GM20431 (cell line): Measurements from ENCODE around the gene FBXL22.

ENCODE experiments used
- in situ Hi-C: fragments of 300-500 bp; cut with MseI, MboI; formaldehyde crosslinking; loops from one replicate; pipeline ENCODE4 v1.15.0; 2020; ENCODE audit warnings: low sequenced_read_pairs; ENCODE audit not compliant: unreplicated experiment

Gene FBXL22

DNA sequence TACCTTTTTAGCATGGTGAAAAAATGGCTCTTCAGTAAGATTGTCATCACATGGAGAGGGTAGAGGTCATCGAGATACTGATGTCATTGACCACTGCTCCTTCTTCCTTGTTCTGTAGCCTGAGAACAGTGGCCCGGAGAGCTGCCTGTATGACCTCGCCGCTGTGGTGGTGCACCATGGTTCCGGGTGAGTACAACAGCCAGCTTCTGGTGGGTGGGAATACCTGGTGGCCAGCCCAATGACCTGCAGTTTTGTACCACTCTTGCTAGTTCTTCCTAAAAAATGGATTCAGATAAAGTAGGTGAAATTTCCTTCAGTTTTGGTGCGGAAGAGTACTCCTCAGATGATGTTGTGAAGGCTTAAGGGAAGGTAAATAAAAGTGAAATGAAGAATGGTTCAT lies 8.4 kb upstream of the FBXL22 start:
- in situ Hi-C loops, result no loop called here

- in situ Hi-C loops, result no loop called here
Observed at GRCh38 chr15:63593705-63594671, 3.2 kb upstream of the FBXL22 start.

DNA sequence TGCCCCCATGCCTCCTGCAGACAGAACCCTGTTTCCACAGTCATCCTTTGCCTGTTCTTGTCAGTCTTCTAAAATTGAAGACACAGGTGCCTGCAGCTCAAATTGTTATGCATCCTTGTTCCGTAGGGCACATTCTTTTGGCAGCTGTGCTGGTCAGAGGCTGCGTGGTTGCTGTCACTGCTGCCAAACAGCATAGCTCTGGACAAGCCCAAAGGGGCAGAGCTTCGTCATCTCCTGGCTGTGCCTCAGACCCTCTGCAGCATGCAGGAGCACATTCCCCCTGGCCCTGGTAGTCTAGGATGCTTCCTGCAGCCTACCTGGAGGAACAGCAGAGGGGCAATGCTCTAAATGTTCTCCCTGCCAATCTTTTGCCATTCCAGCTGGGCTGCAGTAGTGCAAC lies 2.1 kb upstream of the FBXL22 start:
- in situ Hi-C loops, result no loop called here

DNA sequence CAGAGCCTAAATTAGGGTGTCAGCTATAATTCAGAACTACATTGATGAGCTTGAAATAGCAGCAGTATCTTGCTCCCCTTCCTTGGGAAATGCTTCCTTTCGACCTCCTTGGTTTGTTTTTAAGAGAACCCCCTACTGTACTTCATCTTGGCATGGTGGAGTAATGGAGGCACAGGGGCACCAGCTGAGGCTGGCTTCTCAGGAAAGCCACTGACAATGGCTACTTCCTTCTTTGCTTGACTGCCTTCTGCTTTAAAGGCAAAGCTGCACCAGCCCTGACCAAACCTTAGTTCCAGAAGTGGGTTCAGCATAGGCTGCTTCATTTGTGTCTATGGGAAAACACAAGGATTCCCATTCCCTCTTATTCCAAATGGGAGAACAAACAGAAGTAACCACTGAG lies 1.5 kb upstream of the FBXL22 start:
- in situ Hi-C loops, result no loop called here

GRCh38 chr15:63596676-63597037 lies 530 bp upstream of the FBXL22 start:
- in situ Hi-C loops, result no loop called here

DNA sequence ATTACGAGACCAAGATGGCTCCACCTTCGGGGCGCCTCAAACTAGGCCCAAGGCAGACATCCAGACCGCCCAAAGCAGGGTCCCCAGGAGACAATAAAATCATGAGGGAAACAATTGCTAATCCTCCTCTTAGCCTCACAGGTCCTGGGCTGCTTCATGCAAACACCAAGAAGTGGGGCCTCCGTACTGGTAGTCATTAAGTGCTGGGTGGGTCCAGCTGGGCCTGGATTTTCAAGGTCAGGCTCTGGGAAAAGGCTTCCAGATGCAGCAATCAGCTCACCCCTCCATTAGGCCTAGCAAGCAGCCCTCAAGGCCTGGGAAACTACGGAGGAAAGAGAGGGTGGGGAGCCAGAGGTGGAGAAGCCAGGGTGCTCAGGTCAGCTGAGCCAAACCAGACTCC lies 634 bp downstream of the FBXL22 start:
- in situ Hi-C loops, result no loop called here

DNA sequence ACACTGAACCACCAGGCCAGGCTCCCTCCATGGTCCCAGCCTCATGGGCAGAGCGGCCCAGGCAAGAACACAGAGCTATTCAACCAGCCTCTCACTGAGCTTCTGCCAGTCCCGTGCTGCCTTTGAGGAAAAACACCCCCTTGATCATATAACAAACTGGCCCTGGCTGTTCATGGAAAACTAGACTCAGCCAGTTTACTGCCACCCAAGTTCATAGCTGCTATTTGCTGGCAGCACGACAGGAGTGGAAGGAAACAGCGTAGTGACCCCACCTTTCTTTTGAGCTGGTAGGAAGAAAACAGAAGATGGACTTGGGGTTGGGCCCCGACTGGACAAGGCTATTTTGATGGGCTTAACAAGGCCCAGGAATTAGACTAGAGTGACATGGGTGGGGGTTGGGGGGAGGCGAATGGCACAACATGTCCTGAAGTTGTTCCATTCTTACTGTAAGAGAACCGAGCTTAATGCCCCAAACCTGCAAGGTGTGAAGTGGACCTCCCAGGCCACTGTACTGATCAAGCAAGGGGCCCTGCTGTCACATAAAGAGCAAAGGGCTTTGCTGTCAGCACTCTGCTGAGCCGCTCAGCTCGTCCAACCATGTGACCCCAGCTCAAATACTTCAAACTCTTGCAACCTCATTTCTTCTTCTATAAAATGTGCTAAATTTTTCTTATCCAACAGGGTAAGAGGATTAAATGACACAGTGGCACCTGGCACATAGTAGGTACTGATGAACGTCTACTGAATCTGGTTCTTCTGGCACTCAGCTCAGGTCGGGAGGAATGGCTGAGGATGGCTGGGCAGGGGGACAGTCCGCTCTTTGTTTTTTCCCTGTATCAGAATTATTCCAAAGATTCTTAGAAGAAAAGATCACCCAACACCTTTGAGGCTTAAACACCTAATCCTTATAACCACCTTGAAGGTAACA lies 1.6 kb downstream of the FBXL22 start:
- in situ Hi-C loops, result no loop called here

DNA sequence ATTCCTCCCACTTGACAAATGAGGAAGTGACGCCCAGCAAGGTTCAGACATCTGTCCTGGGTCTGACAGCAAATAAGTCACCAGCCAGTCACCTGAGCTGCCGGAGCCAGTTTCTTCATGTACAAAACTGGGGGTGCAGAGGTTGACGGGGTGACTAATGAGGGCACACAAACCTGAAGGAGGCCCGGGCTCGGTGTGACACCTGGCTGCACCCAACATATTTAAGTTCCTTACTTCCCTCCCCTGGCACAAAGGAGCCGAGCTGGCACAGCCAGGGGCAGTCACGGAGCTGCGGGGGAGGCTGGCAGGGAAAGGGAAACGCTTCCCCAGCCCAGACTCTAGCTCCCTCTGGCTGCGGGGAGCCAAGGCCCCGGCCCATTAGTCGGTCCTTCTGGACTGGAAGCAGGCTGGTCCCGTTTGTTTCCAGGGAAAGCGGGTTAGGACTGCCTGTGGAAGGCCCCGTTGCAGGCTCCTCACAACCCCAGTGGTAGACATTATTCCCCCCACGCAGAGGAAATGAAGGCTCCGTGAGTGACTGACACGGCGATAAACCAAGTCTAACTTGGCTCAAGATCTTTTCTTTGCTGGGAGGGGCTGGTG lies 2.3 kb downstream of the FBXL22 start:
- in situ Hi-C loops, result no loop called here

DNA sequence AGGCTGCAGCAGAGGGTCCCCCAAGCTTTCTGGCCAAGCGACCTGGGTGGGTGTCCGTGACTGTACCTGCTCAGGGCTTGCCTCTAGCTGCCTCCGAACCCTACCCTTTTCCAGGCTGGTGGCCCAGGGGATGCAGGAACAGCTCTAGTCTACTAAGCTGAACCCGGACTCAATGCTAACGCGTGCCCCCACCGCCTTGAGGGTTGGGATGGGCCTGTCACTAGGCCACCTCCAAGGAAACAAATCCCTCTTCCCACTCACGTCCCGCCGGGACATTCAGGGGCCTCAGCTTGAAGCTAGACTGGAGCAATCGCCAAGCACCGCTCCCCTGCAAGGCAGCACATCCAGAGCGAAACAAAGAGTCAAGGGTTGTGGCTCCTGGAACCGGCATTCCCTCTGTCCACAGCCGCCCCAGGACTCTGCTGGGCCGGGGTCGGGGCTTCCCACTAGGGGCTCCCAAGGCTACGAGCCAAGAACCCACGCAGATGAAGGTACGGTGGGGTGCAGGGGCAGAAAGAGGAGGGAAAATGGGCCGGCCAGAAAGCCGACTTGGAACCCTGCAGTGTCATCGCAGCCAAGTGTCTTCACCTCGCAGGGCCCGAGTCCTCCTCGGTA lies 2.9 kb downstream of the FBXL22 start:
- in situ Hi-C loops, result loop anchor here (25.0 kb wide), 1 partner anchor 462 kb away; no protein-coding TSS in a partner anchor

DNA sequence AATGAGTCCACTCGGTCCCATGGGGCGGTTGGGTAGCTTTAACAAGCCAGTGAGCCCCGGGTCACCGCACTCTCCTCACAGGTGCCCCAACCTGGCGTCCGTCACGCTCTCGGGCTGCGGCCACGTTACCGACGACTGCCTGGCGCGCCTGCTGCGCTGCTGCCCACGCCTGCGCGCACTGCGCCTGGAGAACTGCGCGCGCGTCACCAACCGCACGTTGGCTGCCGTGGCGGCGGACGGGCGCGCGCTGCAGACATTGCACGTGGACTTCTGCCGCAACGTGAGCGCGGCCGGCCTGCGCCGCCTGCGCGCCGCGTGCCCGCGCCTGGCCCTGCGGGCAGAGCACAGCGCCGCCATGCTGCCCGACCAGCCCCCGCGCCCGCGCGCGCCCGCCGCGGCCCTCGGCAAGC lies 3.4 kb downstream of the FBXL22 start:
- in situ Hi-C loops, result loop anchor here (25.0 kb wide), 1 partner anchor 462 kb away; no protein-coding TSS in a partner anchor

GRCh38 chr15:63601026-63601703 lies 4.0 kb downstream of the FBXL22 start:
- in situ Hi-C loops, result loop anchor here (25.0 kb wide), 1 partner anchor 461 kb away; no protein-coding TSS in a partner anchor

- in situ Hi-C loops, result loop anchor here (25.0 kb wide), 1 partner anchor 461 kb away; no protein-coding TSS in a partner anchor
Observed at GRCh38 chr15:63601704-63602185, 4.6 kb downstream of the FBXL22 start.

GRCh38 chr15:63602595-63602994 lies 5.4 kb downstream of the FBXL22 start:
- in situ Hi-C loops, result loop anchor here (25.0 kb wide), 1 partner anchor 460 kb away; no protein-coding TSS in a partner anchor

- in situ Hi-C loops, result loop anchor here (25.0 kb wide), 1 partner anchor 459 kb away; no protein-coding TSS in a partner anchor
Observed at GRCh38 chr15:63603516-63603915, 6.3 kb downstream of the FBXL22 start.

- in situ Hi-C loops, result loop anchor here (25.0 kb wide), 1 partner anchor 458 kb away; no protein-coding TSS in a partner anchor
Observed at GRCh38 chr15:63604281-63604680, 7.1 kb downstream of the FBXL22 start.

GRCh38 chr15:63605036-63605435 lies 7.8 kb downstream of the FBXL22 start:
- in situ Hi-C loops, result loop anchor here (25.0 kb wide), 1 partner anchor 457 kb away; no protein-coding TSS in a partner anchor

- in situ Hi-C loops, result loop anchor here (25.0 kb wide), 1 partner anchor 456 kb away; no protein-coding TSS in a partner anchor
Observed at GRCh38 chr15:63605816-63606215, 8.6 kb downstream of the FBXL22 start.

- in situ Hi-C loops, result loop anchor here (25.0 kb wide), 1 partner anchor 456 kb away; no protein-coding TSS in a partner anchor
Observed at GRCh38 chr15:63606308-63606707, 9.1 kb downstream of the FBXL22 start.
